ENCODE measurements around the gene HNRNPU.

DNA sequence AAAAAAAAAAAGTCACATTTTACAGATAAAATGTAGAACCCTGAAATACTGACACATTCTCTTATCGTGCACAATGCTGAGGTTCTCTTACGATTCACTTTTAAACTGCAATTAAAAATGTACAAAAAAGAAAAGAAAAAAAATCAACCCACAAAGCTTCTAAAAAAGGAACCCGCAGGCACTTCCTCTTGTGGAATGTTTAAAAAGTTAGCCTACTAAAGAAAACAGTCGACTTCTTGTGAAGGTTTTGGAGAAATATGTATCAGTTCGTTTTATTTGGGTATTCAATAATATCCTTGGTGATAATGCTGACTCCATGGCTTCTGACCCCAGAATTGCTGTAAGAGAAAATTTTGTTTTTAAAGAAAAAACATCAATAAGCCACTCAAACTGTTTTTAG is 10.2 kb downstream of the HNRNPU start:
- TF ChIP-seq, protein P1, sequence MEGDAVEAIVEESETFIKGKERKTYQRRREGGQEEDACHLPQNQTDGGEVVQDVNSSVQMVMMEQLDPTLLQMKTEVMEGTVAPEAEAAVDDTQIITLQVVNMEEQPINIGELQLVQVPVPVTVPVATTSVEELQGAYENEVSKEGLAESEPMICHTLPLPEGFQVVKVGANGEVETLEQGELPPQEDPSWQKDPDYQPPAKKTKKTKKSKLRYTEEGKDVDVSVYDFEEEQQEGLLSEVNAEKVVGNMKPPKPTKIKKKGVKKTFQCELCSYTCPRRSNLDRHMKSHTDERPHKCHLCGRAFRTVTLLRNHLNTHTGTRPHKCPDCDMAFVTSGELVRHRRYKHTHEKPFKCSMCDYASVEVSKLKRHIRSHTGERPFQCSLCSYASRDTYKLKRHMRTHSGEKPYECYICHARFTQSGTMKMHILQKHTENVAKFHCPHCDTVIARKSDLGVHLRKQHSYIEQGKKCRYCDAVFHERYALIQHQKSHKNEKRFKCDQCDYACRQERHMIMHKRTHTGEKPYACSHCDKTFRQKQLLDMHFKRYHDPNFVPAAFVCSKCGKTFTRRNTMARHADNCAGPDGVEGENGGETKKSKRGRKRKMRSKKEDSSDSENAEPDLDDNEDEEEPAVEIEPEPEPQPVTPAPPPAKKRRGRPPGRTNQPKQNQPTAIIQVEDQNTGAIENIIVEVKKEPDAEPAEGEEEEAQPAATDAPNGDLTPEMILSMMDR (IDR thresholded peaks at IDR 0.05): no peak
- TF ChIP-seq POLR2AphosphoS5 (IDR thresholded peaks at IDR 0.05) (no peak), POLR2A (IDR thresholded peaks at IDR 0.05) (no peak)

Data from breast epithelium (tissue), 3 donors.